Posterior vena cava (tissue), 2 donors: Measurements from ENCODE around the gene UROD. TPM values are rescaled to one million over a fixed set of nuclear protein-coding genes. Genes with fewer than 3 reads are reported as not detected.
"Not testable (repeated sequence)": the region's sequence is repeated elsewhere in the genome, so short reads cannot be mapped to it uniquely, and the experiment has no call there.

Experiments
- DNase-seq: peaks from one replicate; pipeline ENCODE4 v3.0.0-alpha.2; 2020; ENCODE audit warnings: low spot score
- intact Hi-C, 2 donors: fragments of 100-400 bp; cut with DNase I; formaldehyde crosslinking; loops; one replicate each; pipeline versions ENCODE4 v1.14.1 to v1.14.2; 2022 to 2023
- long read RNA-seq, 2 donors: library from polyadenylated mRNA; unstranded; transcript quantifications; one replicate each; pipeline ENCODE4 v2.0.0, GENCODE V29; 2020 to 2021
- total RNA-seq, 2 donors: library from RNA; stranded (reverse); fragmentation: NEBNext Ultra II Directional; extraction: Animal tissue kit (Norgen Biotek cat#: 25700); gene quantifications; one replicate each; pipeline ENCODE4 v1.2.1, GENCODE V29; 2021
- donor health status: DM: yes; HTN: yes; CAD: no.
- donor health status: DM: yes; HTN: yes; CAD: no.

The UROD gene
- total RNA-seq: 10 to 100 TPM; 59.5 to 68.6 TPM
- long read RNA-seq, donor 1, transcript UROD-201 (10 exons, 1,300 nt): major isoform, 15 of 33 reads
- long read RNA-seq, donor 1, partial matches to known transcripts: 7 of 33 reads
- long read RNA-seq, donor 1, other reads (novel, unspliced or antisense): 11 of 33 reads
- long read RNA-seq, donor 2, transcript UROD-201 (10 exons, 1,300 nt): major isoform, 122 of 191 reads
- long read RNA-seq, donor 2, partial matches to known transcripts: 10 of 191 reads
- long read RNA-seq, donor 2, other reads (novel, unspliced or antisense): 57 of 191 reads

DNA sequence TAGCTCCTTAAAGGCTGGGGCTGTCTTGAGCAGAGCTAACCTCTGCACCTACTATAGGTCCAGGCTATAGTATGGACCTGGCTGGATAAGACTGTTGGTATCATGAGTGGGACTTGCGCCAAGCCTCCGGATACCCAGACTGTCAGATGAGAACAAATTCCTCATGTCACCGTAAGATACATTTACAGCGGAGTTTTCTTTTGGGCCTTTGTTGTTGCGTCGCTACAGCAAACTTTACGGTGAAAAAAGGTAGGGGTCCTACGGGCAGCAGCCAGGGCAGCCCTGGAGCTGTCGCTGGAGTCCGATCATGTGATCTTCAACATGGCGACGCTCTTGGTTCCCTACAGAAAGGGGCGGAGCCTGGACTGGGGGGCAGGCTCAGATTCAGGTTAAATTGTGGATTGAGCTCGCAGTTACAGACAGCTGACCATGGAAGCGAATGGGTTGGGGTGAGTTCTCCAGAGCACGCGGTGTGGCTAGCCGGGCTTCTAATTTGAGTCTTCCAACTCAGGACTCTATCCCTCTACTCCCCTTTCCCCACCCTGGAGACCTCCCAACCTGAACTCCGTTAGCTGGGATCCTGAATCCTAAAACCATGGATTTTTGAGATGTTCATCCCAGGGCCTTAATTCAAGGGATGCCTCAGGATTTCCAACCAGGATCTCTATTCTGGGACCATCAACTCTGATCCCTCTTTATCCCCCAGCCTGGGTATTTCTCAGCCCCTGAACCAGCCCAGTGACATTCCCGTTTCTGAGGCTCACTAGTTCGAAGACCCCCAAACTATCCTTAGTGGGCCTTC is at the start of gene UROD:
UROD (plus strand) TSS at position 418 of the 802 bp plus-strand sequence; CDS start at position 430, 12 bp downstream.
- intact Hi-C loops: loop anchor here (2.0 to 10.0 kb wide), 6 partner anchors 59 to 560 kb away; partner anchors contain the start of gene TESK2 (in 1 of the 2)
- peak; percentile 97 for DNase-seq

DNA sequence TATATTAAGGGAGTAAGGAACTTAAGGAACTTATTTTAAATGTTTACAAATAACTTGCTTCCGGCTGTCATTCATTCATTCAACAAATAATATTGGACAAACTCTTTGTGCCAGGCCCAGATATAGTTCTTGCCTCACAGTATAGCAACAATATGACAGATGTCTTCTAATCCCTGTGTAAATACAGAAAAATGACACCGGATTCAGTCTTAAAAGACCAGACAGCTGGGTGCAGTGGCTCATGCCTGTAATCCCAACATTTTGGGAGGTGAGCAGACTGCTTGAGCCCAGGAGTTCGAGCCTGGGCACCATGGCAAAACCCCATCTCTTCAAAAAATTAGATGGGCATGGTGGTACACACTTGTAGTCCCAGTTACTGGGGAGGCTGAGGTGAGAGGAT is 49.3 kb upstream of the UROD start:
- intact Hi-C loops: no loop called here
- no peak for DNase-seq

GRCh38 chr1:44964396-44964795 is 47.7 kb upstream of the UROD start:
- DNase-seq: no peak
- intact Hi-C loops: no loop called here

- intact Hi-C loops: no loop called here
- no peak for DNase-seq
Observed at GRCh38 chr1:44970317-44970716, 41.7 kb upstream of the UROD start.

DNA sequence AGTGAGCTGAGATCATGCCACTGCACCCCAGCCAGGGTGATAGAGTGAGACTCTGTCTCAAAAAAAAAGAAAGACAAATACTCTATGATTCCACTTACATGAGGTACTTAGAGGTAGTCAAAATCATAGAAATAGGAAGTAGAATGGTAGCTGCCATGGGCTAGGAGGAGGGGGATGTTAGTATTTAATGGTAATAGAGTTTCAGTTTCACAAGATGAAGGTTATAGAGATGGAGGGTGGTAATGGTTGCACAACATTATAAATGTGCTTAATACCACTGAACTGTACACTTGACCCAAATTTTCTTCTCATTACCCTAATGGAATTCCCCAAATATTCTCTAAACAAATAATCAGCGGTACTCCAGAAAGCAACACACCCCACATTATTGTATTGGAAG is 38.4 kb upstream of the UROD start:
- no peak for DNase-seq
- intact Hi-C loops: no loop called here

GRCh38 chr1:44976252-44976651 is 35.8 kb upstream of the UROD start:
- no peak for DNase-seq
- intact Hi-C loops: no loop called here

GRCh38 chr1:44977372-44977771 is 34.7 kb upstream of the UROD start:
- intact Hi-C loops, DNase-seq: not testable (repeated sequence)

GRCh38 chr1:44985747-44986359 is 26.2 kb upstream of the UROD start:
- intact Hi-C loops: no loop called here
- no peak for DNase-seq

DNA sequence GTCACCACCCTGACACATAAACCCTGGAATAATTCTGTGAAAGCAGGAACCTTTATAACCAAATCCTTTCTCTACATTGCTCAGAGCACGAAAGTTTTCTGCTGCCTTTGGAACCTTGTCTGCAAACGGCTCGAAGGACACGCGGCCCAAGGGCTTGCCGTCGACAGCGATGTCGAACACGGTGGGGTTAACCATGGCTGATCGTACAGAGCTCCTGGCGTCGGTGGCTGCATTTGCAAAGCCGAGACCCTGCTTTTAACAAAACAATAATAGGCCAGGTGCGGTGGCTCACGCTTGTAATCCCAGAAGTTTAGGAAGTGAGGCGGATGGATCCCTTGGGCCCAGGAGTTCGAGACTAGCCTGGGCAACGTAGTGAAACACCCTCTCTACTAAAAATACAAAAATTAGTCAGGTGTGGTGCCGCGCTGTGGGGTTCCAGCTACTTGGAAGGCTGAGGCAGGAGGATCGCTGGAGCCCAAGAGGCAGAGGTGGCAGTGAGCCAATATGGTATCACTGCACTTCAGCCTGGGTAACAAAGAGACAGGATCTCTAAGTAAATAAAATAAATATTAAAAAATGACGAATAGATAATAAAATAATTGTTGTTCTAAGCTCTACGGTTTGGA is 23.4 kb upstream of the UROD start:
- intact Hi-C loops: no loop called here

GRCh38 chr1:44994309-44994898 is 17.6 kb upstream of the UROD start:
- intact Hi-C loops: no loop called here
- no peak for DNase-seq

More for the DNA sequence above, 23.4 kb upstream of the UROD start:
- DNase-seq: no peak

- intact Hi-C loops: no loop called here
- DNase-seq: no peak
Observed at GRCh38 chr1:44995467-44996238, 16.4 kb upstream of the UROD start.

DNA sequence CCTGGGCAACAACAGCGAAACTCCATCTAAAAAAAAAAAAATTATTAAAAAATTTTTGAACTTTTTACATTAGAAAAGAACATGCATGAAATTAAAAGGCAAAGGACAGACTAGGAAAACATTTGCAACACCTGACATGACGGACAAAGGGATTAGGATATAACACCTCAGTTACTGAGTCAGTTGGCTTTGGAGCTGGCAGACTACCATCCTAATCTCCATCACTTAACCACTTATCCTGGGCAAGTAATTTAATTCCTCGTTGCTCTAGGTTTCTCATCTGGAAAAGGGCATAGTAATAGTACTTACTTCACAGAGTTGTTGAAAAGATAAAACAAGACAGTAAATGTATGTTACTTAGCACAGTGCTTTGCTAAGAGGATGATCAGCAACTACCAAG is 12.8 kb upstream of the UROD start:
- no peak for DNase-seq
- intact Hi-C loops: no loop called here

DNA sequence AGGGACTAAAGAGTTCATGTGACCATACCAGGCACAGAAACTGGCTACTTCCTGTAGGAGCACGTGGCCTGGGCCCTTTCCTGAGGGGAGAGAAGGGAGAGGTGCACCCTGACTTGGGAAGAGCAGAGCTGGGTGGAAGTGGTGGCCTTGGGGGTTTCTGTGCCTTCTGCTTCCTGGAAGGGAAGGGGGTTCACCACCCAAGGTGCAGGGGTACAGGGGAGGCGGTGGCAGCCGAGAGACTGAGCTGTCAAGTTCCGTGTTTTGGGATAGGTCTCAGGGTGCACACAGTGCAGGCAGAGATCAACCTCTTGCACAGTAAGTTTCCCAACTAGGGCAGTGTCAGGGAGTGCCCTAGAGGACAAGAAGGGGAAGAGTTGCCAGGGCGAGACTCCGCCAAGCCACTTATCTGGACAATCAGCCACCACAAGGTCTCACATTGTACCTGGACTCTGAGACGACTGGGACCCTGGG is 11.0 kb upstream of the UROD start:
- intact Hi-C loops: loop anchor here in 1 of 2 donors (10.0 kb wide), 1 partner anchor 216 kb away; the partner anchor contains the start of gene BEST4
- no peak for DNase-seq

DNA sequence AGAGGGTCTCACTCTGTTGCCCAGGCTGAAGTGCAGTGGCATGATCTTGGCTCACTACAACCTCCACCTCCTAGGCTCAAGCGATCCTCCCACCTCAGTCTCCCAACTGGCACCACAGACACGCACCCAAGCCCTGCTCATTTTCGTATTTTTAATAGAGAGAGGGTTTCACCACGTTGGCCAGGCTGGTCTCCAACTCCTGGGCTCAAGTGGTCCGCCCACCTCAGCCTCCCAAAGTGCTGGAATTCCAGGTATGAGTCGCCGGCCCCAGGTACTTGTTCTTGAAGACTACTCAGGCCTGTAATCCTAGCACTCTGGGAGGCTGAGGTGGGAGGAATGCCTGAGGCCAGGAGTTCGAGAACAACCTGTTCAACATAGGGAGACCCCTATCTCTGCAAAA is 10.5 kb upstream of the UROD start:
- intact Hi-C loops: loop anchor here in 1 of 2 donors (10.0 kb wide), 1 partner anchor 217 kb away; the partner anchor contains the start of gene BEST4

DNA sequence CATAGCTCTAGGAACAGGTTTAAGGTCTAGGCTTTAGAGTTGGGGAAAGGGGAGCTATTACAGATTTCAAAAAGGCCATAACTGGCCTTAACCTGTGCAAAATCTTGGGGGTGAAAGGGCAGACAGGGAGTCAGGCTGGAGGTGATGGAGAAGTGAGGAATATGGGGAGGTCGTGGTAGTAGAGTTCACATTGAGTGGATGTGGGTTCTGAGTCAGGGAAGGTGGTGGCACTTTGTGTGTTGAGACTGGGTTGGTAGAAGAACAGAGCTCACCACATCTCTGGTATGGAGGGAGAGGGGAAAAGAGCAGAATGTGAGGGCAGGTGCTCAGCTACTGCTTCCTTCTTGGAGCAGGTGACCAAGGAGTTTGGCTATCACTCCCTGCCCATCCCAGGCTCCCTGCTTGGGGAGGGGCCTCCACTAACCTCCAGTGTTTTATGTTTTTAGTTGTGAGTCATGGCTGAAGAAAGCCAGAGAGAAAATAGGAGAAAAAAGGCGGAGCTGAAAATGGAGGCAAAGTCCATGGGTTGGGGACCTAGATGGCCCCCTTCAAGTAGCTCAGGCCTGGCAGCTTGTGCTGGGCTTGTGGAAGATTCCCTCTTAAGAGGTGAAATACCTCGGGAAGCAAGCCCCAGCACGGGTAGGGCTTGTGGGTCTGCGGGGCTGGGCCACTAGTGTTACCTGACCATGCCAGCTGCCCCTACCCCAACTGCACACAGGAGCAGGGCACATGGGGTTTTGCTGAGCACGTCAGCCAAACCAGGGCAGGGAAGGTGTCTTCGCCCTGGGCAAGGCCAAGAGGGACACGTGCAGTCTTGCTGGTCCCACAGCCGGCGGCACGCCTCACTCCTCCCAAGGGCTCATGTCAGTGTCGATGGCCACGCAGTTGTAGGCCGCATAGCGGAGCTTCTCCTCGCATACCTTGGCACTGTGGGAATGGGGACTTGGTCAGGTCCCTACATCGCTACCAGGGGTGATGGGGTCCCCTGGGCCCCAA is 9.1 kb upstream of the UROD start:
- DNase-seq: no peak
- intact Hi-C loops: loop anchor here in 1 of 2 donors (10.0 kb wide), 1 partner anchor 218 kb away; the partner anchor contains the start of gene BEST4

More for the DNA sequence above, 10.5 kb upstream of the UROD start:
- DNase-seq: not testable (repeated sequence)

GRCh38 chr1:45003741-45004140 is 8.3 kb upstream of the UROD start:
- intact Hi-C loops: loop anchor here in 1 of 2 donors (10.0 kb wide), 1 partner anchor 219 kb away; the partner anchor contains the start of gene BEST4
- no peak for DNase-seq
